Kidney (tissue), 14 donors: Measurements from ENCODE around the gene RNF121. TPM values are rescaled to one million over a fixed set of nuclear protein-coding genes. Genes with fewer than 3 reads are reported as not detected.

Experiments
- DNase-seq, 5 donors: peaks; one replicate each; pipeline ENCODE4 v3.0.0-alpha.2; 2013 to 2020
- FAIRE-seq: peaks from 2 replicates; lab custom pipeline; 2012; peaks lifted over from hg19 to GRCh38; lab: Jason Lieb, UNC
- H3K27ac ChIP-seq, 2 donors: one replicate each; pipeline ENCODE4 v1.7.0; 2013; ENCODE audit warnings: low read depth in 2 of 2, low read length in 2 of 2, inconsistent platforms in 1 of 2
- H3K27me3 ChIP-seq: one replicate; pipeline ENCODE4 v1.7.1; 2013; ENCODE audit warnings: low read length, inconsistent platforms; ENCODE audit not compliant: control insufficient read depth, insufficient read depth
- H3K36me3 ChIP-seq, 3 donors: one replicate each; pipeline versions ENCODE4 v1.7.0 to v1.7.1; 2013; ENCODE audit warnings: low read length in 3 of 3, control low read depth in 1 of 3, inconsistent platforms in 1 of 3; ENCODE audit not compliant: insufficient read depth in 3 of 3, control insufficient read depth in 2 of 3
- H3K4me1 ChIP-seq, 3 donors: one replicate each; pipeline versions ENCODE4 v1.7.0 to v1.7.1; 2013; ENCODE audit warnings: low read length in 3 of 3, inconsistent platforms in 1 of 3, low read depth in 1 of 3; ENCODE audit not compliant: control insufficient read depth in 2 of 3, insufficient read depth in 2 of 3
- H3K4me3 ChIP-seq, 3 donors: one replicate each; pipeline versions ENCODE4 v1.7.0 to v1.8.1; 2013; ENCODE audit warnings: low read length in 3 of 3, control low read depth in 1 of 3, inconsistent platforms in 1 of 3
- H3K9ac ChIP-seq, 3 donors: one replicate each; pipeline versions ENCODE4 v1.7.0 to v1.7.1; 2013; ENCODE audit warnings: low read length in 3 of 3, control low read depth in 1 of 3, inconsistent platforms in 1 of 3
- H3K9me3 ChIP-seq, 3 donors: one replicate each; pipeline versions ENCODE4 v1.7.0 to v1.7.1; 2013; ENCODE audit warnings: low read length in 3 of 3, control low read depth in 1 of 3, inconsistent platforms in 1 of 3; ENCODE audit not compliant: control insufficient read depth in 2 of 3, insufficient read depth in 1 of 3
- intact Hi-C: fragments of 100-400 bp; cut with DNase I; formaldehyde crosslinking; loops from one replicate; pipeline ENCODE4 v1.11.1; 2022
- polyA plus RNA-seq: library from polyadenylated mRNA; stranded (reverse); fragments of 350-450 nt; fragmentation: Illumina TruSeq; extraction: RNeasy Lipid Tissue Mini Kit (QIAGEN cat#74804); gene quantifications from one replicate; pipeline ENCODE4 v1.2.3, GENCODE V29; 2014; ENCODE audit warnings: low read depth, low replicate concordance; ENCODE audit not compliant: insufficient read depth
- total RNA-seq: library from RNA; stranded (reverse); fragmentation: NEBNext Ultra II Directional; extraction: Animal tissue kit (Norgen Biotek cat#: 25700); gene quantifications from one replicate; pipeline ENCODE4 v1.2.1, GENCODE V29; 2021
- TF ChIP-seq, protein P1 (sequence below): IDR thresholded peaks from 3 replicates; pipeline ENCODE4 v1.5.1; 2012; ENCODE audit warnings: mild to moderate bottlenecking, moderate library complexity, borderline replicate concordance; ENCODE audit not compliant: insufficient read depth; ENCODE audit errors: extremely low read depth
- donor health status: control.
- donor health status: control.
- donor health status: control.
- donor health status: control.
- donor health status: control.
- donor health status: DM: yes; HTN: yes; CAD: no.
- donor health status: Normal renal cell carcinoma (clear cell type).

RNF121 gene
- total and polyA plus RNA-seq, 2 donors from 2014 or later, result 37.1 to 59.4 TPM

DNA sequence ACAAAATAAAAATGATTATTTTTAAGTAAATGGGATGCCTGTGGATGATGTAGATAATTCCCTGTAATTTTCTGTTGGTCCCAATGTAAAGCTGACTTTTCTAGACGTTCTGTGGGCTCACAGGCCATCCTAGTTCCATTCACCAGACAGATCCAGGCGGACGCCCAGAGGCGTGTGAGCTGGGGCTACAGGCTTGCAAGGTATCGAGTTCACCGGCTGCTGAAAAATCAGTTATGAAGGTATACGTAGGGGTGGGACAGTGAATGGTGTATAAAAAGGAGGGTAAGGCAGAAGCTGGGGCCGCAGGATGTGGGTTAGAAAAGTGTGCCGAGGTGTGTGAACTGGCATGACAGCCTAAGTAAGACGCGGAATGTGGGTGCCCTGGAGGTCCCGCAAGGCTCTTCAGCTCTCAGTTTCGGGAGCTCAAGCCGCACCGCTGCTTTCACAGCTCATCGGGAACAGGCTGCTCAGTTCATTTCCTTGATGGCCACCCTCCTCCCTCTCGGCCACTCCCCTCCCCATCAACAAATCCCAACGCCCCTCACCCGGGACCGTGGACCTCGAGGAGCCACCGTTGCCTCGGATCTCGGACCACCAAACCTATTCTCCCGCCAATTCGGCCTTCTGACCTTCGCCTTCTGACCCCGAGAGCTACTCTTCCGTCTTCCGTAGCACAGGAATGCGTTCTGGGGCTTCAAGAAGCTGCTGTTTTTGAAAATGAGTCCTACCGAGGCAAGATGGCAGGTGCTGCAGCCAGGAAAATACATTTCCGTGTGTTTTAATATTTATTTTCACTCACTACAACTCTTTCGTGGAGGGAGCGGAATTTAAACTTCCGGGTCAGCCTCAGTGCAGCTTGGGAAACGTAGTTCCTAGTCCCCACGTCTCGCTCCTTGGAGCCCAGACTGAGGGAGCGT is 768 bp upstream of the RNF121 start, which contains the start of gene XNDC1N:
Gene XNDC1N (minus strand): TSS at position 775 of the 917 bp plus-strand sequence. CDS start 5,241 bp downstream, outside the sequence.
- intact Hi-C loops, result no loop called here
- Histone ChIP-seq H3K27me3 (no peaks in the 10 kb centered on the region), H3K9me3 (no peaks in the 10 kb centered on the region), H3K4me1 (peaks cover 0 to 22% (median 11%) of the 10 kb centered on the region in 3 donors), H3K27ac (peak within 1 kb of the TSS; percentile 86 to 90), H3K36me3 (no peaks in the 10 kb centered on the region), H3K9ac (peak within 1 kb of the TSS; percentile 50 to 98 (median 74)), H3K4me3 (peak within 1 kb of the TSS; percentile 93 to 99 (median 99))
- TF ChIP-seq, protein P1, sequence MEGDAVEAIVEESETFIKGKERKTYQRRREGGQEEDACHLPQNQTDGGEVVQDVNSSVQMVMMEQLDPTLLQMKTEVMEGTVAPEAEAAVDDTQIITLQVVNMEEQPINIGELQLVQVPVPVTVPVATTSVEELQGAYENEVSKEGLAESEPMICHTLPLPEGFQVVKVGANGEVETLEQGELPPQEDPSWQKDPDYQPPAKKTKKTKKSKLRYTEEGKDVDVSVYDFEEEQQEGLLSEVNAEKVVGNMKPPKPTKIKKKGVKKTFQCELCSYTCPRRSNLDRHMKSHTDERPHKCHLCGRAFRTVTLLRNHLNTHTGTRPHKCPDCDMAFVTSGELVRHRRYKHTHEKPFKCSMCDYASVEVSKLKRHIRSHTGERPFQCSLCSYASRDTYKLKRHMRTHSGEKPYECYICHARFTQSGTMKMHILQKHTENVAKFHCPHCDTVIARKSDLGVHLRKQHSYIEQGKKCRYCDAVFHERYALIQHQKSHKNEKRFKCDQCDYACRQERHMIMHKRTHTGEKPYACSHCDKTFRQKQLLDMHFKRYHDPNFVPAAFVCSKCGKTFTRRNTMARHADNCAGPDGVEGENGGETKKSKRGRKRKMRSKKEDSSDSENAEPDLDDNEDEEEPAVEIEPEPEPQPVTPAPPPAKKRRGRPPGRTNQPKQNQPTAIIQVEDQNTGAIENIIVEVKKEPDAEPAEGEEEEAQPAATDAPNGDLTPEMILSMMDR, result no peak
- DNase-seq, result peak; percentile 78 to 98 (median 92)
- no peak for FAIRE-seq

DNA sequence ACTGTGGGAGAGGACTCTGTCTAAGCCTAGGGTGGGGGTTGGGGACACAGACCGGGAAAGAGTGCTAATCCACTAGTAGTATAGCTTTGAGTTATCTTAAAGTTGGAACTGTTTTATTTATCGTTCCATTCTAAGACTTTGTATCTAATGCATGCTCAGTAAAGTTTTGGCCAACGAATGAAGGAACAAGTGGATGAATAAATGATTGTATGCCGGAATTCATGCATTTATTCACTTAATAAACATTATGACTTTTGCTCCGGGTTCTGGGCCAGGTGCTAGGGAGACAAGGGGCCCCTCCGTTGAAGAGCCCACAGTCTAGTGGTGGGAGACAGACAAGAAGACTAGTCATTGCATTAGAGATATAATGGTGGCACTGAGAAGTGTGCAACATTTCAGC is 645 bp downstream of the RNF121 start:
- TF ChIP-seq, protein P1, result no peak
- Histone ChIP-seq H3K4me3 (peak overlapping the region; percentile 93 to 99 (median 99)), H3K27ac (peak overlapping the region in 1 of 2 donors; percentile 28), H3K9me3 (no peaks in the 10 kb centered on the region), H3K9ac (peak overlapping the region; percentile 50 to 98 (median 74)), H3K36me3 (no peaks in the 10 kb centered on the region), H3K27me3 (no peaks in the 10 kb centered on the region), H3K4me1 (peaks cover 0 to 36% (median 17%) of the 10 kb centered on the region in 3 donors)
- no peak for DNase-seq
- intact Hi-C loops, result no loop called here
- no peak for FAIRE-seq

DNA sequence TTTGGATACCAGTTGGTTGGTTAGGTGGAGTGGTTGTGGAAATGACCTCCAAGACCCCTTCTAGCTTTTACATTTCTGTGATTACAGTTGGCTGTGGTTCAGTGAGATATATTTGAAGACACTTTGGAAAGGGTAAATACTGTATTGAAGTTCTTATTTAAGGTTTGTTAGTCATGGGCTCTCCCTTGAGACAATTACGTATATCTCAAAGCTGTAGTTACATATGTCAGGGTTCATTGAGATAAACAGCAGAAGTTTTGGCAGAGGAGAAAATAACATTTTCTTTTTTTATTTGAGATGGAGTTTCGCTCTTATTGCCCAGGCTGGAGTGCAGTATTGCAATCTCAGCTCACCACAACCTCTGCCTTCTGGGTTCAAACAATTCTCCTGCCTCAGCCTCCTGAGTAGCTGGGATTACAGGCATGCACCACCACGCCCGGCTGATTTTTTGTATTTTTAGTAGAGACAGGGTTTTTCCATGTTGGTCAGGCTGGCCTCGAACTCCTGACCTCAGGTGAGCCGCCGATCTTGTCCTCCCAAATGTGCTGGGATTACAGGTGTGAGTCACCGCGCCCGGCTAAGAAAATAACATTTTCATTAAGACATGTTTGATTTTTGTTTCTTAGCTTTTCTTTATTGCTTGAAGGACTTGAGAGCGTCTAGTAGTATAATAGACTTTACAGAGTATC is 1.9 kb downstream of the RNF121 start:
- no peaks in the 10 kb centered on the region for H3K27me3 ChIP-seq
- H3K4me3 ChIP-seq, result peak overlapping the region in 1 of 3 donors; percentile 93
- no peaks in the 10 kb centered on the region for H3K9me3 ChIP-seq
- FAIRE-seq (no peak), DNase-seq (no peak)
- peaks cover 0 to 40% (median 23%) of the 10 kb centered on the region in 3 donors for H3K4me1 ChIP-seq
- TF ChIP-seq, protein P1, result no peak
- peak overlapping the region in 1 of 3 donors; percentile 74 for H3K9ac ChIP-seq
- H3K36me3 ChIP-seq, result no peaks in the 10 kb centered on the region
- no peak overlapping the region for H3K27ac ChIP-seq
- intact Hi-C loops, result no loop called here
